Esophagus squamous epithelium (tissue), 5 donors: ENCODE results near the gene SWSAP1. TPM values are rescaled to one million over a fixed set of nuclear protein-coding genes. Genes with fewer than 3 reads are reported as not detected.

Source experiments
- DNase-seq: peaks from one replicate; lab custom pipeline; 2025; lab: John Stamatoyannopoulos, UW
- H3K27ac ChIP-seq, 4 donors: fragments of 200-600 bp; sonication (generic); one replicate each; pipeline ENCODE4 v1.5.1; 2016 to 2019; ENCODE audit warnings: mild to moderate bottlenecking in 1 of 4
- H3K27me3 ChIP-seq, 4 donors: fragments of 200-600 bp; sonication (generic); 1 replicate in 3 of 4; 2 replicates in 1 of 4; pipeline versions ENCODE4 v1.5.1 to v1.6.0; 2017 to 2021; ENCODE audit warnings: antibody characterized with exemption in 1 of 4
- H3K36me3 ChIP-seq, 3 donors: fragments of 200-600 bp; sonication (generic); one replicate each; pipeline ENCODE4 v1.5.1; 2016 to 2019
- H3K4me1 ChIP-seq, 3 donors: fragments of 200-600 bp; sonication (generic); one replicate each; pipeline ENCODE4 v1.5.1; 2017 to 2019
- H3K4me3 ChIP-seq, 4 donors: fragments of 200-600 bp; sonication (generic); 1 replicate in 3 of 4; 2 replicates in 1 of 4; pipeline ENCODE4 v1.5.1; 2016 to 2019; ENCODE audit warnings: mild to moderate bottlenecking in 2 of 4, moderate library complexity in 1 of 4
- H3K9me3 ChIP-seq, 3 donors: fragments of 200-600 bp; sonication (generic); one replicate each; pipeline ENCODE4 v1.5.1; 2016 to 2019
- POLR2A ChIP-seq, 4 donors: fragments of 450-650 bp; IDR thresholded peaks; one replicate each; pipeline ENCODE4 v1.6.1; 2017; ENCODE audit warnings: antibody characterized with exemption in 4 of 4, mild to moderate bottlenecking in 4 of 4, moderate library complexity in 3 of 4
- WGBS, 2 donors: methylation state at CpG; one replicate each; pipeline ENCODE4 v1.1.5; 2018; 5-methylcytosine and 5-hydroxymethylcytosine counted together
- intact Hi-C: fragments of 100-400 bp; cut with DNase I; formaldehyde crosslinking; loops from one replicate; pipeline ENCODE4 v1.15.0; 2022
- total RNA-seq, 4 donors: library from RNA; depleted of rRNA; stranded (reverse); fragments of >200 nt; gene quantifications; one replicate each; pipeline ENCODE4 v1.1.0, GENCODE V29; 2016
- TF ChIP-seq, protein P1 (sequence below), 6 experiments: fragments of 450-650 bp in 4 of 6; fragments of 200-600 bp in 2 of 6; sonication (generic) in 2 of 6; IDR thresholded peaks; one replicate each; pipeline ENCODE4 v1.5.1; 2016 to 2019; ENCODE audit warnings: antibody characterized with exemption in 6 of 6, mild to moderate bottlenecking in 4 of 6, moderate library complexity in 4 of 6
- donor health status: DM: yes; HTN: yes; CAD: no.

Gene SWSAP1
- total RNA-seq, 4 donors from 2014 or later: 1.0 to 2.9 (median 1.3) TPM

DNA sequence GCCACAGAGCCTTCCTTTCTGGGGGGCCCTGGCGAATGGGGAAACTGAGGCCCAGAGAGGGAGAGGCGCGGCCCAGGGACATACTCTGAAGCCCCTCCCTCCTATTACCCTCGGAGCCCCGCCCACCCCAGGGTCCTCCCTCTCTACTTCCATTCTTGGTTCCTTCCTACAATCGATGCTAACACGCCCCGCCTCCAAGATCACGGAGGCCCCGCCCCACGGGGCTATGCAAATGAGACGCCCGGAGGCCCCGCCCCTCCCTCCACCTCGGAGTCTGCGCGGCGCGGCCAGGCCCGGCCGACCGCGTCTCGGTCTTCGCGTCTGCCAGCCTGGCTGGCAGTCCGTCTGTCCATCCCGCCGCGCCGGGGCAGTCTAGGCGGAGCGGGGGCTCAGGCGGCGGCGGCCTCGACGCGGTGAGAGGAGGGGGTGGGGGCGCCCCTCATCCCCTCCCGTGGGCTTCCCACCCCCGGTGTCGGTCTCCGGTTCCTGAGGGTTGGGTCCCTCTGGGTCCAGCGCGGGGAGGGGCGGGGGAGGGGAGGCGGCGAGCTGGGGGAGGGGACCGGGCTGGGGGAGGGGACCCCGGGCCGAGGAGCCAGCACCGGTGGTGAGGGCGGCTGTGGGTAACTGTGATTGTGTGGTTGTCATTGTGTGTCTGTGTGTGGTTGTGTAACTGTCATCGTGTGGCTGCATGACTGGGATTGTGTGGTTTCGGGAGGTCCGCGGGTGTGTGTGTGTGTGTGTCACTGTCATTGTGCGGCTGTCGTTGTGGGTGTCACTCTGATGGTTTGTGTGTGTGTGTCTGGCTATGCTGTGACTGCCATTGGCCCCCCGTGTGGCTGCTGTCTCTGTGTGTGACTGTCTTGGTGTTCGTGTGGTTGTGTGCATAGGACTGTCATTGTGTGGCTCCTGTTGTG, 19.0 kb upstream of the SWSAP1 start, which contains the start of gene PLPPR2:
PLPPR2 (plus strand) TSS at position 273 of the 914 bp plus-strand sequence. CDS start 2,242 bp downstream, outside the sequence.
- H3K27me3 ChIP-seq: no peaks in the 10 kb centered on the region
- 6 to 11% methylated on average over 10 to 11 of the region's 62 CpGs for WGBS, 2 donors

DNA sequence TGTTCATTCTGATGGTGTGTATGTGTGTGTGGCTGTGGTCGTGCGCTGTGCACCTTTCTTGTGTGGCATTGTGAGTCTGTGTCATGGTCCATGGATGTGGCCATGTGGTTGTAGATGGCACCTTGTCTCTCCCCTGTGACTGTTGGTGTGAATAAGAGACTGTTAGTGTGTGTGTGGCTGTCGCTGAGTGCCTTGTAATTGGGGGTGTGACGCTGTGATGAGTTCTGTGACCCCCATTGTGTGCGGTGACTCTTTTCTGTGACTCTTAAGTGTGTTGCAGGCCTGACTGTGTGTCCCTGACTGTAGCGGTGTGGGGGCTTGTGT, 18.4 kb upstream of the SWSAP1 start:
- H3K4me1 ChIP-seq: peaks cover 0 to 40% (median 3%) of the 10 kb centered on the region in 3 donors
- DNase-seq: no peak
- peak overlapping the region; percentile 55 to 78 (median 66) for H3K4me3 ChIP-seq
- no peaks in the 10 kb centered on the region for H3K9me3 ChIP-seq
- H3K27me3 ChIP-seq: no peaks in the 10 kb centered on the region
- peaks cover 0 to 7% (median 0%) of the 10 kb centered on the region in 3 donors for H3K36me3 ChIP-seq
- peak overlapping the region in 1 of 4 donors; percentile 69 for H3K27ac ChIP-seq
- TF ChIP-seq, protein P1, sequence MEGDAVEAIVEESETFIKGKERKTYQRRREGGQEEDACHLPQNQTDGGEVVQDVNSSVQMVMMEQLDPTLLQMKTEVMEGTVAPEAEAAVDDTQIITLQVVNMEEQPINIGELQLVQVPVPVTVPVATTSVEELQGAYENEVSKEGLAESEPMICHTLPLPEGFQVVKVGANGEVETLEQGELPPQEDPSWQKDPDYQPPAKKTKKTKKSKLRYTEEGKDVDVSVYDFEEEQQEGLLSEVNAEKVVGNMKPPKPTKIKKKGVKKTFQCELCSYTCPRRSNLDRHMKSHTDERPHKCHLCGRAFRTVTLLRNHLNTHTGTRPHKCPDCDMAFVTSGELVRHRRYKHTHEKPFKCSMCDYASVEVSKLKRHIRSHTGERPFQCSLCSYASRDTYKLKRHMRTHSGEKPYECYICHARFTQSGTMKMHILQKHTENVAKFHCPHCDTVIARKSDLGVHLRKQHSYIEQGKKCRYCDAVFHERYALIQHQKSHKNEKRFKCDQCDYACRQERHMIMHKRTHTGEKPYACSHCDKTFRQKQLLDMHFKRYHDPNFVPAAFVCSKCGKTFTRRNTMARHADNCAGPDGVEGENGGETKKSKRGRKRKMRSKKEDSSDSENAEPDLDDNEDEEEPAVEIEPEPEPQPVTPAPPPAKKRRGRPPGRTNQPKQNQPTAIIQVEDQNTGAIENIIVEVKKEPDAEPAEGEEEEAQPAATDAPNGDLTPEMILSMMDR (IDR thresholded peaks at IDR 0.05): no peak
- TF ChIP-seq POLR2A (IDR thresholded peaks at IDR 0.05): no peak
- 58 to 78% methylated on average over 2 to 6 of the region's 6 CpGs for WGBS, 2 donors
- intact Hi-C loops: no loop called here

More for the DNA sequence above, 19.0 kb upstream of the SWSAP1 start, which contains the start of gene PLPPR2:
- H3K27ac ChIP-seq: peak within 1 kb of the TSS; percentile 69 to 80 (median 74)
- H3K36me3 ChIP-seq: peaks cover 0 to 7% (median 0%) of the 10 kb centered on the region in 3 donors
- H3K4me1 ChIP-seq: peaks cover 0 to 34% (median 3%) of the 10 kb centered on the region in 3 donors
- intact Hi-C loops: no loop called here
- peak in 2 of 4 donors; percentile 54 to 69 for TF ChIP-seq POLR2A (IDR thresholded peaks at IDR 0.05)
- TF ChIP-seq, protein P1 (IDR thresholded peaks at IDR 0.05): no peak
- H3K9me3 ChIP-seq: no peaks in the 10 kb centered on the region
- H3K4me3 ChIP-seq: peak within 1 kb of the TSS; percentile 55 to 78 (median 66)
- DNase-seq: peak; percentile 52

DNA sequence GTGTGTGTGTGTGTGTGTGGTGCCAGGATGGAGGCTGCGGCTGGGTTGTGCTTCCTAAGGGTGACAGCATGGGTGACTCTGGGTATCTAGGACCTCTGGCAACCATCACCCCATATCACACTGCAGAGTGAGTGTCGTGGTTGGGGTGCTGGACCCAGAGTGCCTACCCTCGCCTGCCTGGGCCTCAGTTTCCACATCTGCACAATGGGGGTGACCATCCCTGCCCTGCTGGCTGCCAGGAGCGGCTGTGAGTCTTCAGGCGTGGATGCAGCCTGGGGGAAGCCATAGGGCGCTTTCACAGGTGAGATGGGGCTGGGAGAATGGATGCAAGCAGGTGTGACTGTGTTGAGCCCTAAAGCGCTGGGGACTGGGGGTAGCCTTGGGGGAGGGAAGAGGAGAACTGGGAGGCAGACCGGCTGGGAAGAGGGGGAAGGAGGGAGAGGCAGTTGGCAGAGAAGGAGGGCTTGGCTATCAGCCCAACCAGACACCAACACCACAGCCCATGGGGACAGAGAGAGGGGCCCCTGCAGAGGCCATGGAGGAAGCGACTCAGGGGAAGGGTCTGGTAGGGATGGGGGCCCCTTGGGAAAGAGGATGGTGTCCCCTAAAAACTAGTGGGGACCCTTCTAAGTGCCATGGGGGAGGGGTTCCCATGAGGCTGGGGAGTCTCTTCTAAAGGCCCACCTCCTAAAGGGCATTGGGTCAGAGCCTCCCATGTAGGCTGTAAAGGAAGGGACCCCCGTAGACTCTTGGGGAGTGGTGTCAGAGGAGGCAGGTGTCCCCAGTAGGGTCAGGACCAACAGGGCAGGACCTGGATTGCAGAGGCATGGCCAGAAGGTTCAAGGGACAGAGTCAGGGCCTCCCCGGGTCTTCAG, 17.6 kb upstream of the SWSAP1 start:
- Histone ChIP-seq H3K27ac (no peak overlapping the region), H3K27me3 (no peaks in the 10 kb centered on the region), H3K4me3 (no peak overlapping the region), H3K9me3 (no peaks in the 10 kb centered on the region), H3K36me3 (peaks cover 0 to 7% (median 0%) of the 10 kb centered on the region in 3 donors), H3K4me1 (peaks cover 0 to 48% (median 3%) of the 10 kb centered on the region in 3 donors)
- WGBS, 2 donors: 48 to 89% methylated on average over 4 to 9 of the region's 11 CpGs
- DNase-seq: no peak
- intact Hi-C loops: no loop called here
- no peak for TF ChIP-seq POLR2A (IDR thresholded peaks at IDR 0.05)
- TF ChIP-seq, protein P1 (IDR thresholded peaks at IDR 0.05): no peak

DNA sequence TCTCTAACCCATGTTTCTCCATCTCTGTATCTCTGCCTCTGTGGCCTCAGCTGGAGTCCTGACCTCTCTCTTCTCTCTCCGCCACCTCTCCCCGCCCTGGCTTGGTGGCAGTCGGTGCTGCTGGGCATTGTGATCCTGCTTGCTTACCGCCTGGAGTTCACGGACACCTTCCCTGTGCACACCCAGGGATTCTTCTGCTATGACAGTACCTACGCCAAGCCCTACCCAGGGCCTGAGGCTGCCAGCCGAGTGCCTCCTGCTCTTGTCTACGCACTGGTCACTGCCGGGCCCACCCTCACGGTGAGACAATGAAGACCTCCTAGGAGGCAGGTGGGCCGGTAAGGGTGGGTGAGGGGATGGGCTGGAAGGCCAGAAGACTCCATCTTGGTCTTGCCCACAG, 15.0 kb upstream of the SWSAP1 start:
- H3K4me3 ChIP-seq: no peak overlapping the region
- peaks cover 0 to 48% (median 3%) of the 10 kb centered on the region in 3 donors for H3K4me1 ChIP-seq
- TF ChIP-seq, protein P1 (IDR thresholded peaks at IDR 0.05): no peak
- no peak for TF ChIP-seq POLR2A (IDR thresholded peaks at IDR 0.05)
- H3K9me3 ChIP-seq: no peaks in the 10 kb centered on the region
- H3K36me3 ChIP-seq: peaks cover 0 to 30% (median 0%) of the 10 kb centered on the region in 3 donors
- H3K27ac ChIP-seq: peak overlapping the region in 2 of 4 donors; percentile 4 to 60
- 72 to 75% methylated on average over 4 to 8 of the region's 11 CpGs for WGBS, 2 donors
- DNase-seq: no peak
- intact Hi-C loops: no loop called here
- no peaks in the 10 kb centered on the region for H3K27me3 ChIP-seq
